Stimulated activated CD4-positive, alpha-beta T cell treated with anti-CD3 and anti-CD28 coated beads, Interleukin-2, amount 100 ng/mL, for 48 hours (primary cell): ENCODE measurements around the gene KLHL40.

Experiments
- DNase-seq, 2 donors: peaks; one replicate each; pipeline ENCODE4 v3.0.0-alpha.2; 2020

KLHL40 gene

DNA sequence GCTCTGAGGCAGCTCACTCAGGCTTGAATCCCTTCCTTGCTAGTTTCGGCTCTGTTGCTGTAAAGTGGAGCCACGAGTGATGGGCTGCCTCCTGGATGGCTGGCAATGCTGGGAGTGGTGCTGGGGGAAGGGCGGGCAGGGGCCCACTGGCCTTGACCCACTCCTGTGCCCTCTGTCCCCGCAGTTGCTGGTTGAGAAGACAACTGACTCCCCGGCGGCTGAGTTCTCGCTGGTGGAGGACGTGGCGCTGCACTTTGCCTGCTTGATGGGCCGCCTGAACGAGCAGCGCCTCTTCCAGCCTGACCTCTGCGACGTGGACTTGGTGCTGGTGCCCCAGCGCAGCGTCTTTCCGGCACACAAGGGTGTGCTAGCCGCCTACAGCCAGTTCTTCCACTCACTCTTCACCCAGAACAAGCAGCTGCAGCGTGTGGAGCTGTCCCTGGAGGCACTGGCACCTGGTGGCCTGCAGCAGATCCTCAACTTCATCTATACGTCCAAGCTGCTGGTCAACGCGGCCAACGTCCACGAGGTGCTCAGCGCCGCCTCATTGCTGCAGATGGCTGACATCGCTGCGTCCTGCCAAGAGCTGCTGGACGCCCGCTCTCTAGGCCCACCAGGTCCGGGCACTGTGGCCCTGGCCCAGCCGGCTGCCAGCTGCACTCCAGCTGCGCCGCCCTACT lies 27.1 kb upstream of the KLHL40 start:
- DNase-seq, result no peak

DNA sequence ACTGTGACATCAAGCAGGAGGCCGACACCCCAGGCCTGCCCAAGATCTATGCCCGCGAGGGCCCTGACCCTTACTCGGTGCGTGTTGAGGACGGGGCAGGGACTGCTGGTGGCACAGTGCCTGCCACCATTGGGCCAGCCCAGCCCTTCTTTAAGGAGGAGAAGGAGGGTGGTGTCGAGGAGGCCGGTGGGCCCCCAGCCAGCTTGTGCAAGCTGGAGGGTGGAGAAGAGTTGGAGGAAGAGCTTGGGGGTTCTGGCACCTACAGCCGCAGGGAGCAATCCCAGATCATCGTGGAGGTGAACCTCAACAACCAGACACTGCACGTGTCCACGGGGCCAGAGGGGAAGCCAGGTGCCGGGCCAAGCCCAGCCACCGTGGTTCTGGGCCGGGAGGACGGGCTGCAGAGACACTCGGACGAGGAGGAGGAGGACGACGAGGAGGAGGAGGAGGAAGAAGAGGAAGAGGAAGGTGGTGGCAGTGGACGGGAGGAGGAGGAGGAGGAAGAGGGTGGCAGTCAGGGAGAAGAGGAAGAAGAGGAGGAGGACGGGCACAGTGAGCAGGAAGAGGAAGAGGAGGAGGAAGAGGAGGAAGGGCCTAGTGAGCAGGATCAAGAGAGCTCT lies 26.5 kb upstream of the KLHL40 start:
- DNase-seq, result no peak

DNA sequence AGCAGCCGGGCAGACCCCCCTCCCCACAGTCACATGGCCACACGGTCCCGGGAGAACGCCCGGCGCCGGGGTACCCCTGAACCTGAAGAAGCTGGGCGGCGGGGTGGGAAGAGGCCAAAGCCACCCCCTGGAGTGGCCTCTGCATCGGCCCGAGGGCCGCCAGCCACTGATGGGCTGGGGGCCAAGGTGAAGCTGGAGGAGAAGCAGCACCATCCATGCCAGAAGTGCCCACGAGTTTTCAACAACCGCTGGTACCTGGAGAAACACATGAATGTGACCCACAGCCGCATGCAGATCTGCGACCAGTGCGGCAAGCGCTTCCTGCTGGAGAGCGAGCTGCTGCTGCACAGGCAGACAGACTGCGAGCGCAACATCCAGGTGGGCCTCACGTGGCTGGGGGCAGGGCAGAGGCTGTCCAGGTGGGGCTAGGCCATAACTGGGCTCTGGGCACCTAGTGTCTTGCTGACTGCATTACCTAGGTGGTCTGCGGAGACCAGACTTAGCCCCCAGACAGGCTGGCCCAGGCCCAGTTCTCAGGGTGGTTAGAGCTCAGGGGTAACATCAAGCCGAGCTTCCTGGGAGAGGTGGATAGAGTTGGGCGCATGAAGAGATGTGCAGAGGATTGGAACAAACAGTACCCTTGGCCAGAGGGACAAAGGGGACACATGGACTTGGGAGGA lies 25.7 kb upstream of the KLHL40 start:
- DNase-seq, result no peak

DNA sequence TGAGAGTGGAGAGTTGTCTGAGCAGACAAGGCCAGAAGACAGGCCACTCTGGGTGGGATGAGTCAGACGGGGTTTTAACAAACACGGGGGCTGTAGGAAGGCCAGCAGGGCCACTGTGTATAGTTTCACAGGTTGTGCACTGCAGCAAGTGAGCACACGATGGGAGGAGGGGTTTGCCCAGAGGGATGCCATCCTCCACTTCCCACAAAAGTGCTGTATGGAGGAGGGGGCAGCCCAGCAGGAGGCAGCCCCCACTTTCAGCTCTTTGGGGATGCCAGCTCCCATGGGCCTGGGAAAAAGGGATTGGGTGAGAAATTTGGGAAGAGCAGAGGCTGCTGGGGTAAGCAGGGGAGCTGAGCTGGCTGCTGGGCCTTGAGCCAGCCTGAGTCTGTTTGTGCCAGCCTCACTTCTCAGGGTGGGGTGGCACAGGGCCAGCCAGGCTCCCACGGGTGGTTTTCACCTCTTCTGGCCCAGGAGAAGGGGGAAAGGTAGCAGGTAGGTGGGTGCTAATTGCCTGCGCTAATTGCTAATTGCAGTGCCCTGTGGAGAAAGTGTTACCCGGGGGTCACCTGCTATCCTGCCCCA lies 25.1 kb upstream of the KLHL40 start:
- DNase-seq, result no peak

DNA sequence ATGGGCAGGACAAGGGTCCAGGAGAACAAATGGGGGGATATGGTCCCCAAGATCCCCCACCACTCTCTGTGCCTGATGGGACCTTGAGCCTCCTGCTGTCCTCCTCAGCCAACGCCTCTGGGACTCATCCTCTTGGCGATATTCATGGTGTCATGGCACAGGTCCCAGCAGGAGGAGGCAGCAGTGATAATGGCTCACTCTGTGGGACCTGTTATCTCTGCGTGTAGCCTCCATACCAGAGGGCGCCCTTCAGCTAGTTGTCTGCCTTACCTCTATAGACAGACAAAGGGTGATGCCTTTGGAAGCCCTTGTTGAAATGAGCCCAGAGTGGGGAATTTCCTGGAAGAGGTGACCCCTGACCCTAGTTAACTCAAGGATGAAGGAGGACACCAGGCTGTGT lies 24.4 kb upstream of the KLHL40 start:
- DNase-seq, result no peak

DNA sequence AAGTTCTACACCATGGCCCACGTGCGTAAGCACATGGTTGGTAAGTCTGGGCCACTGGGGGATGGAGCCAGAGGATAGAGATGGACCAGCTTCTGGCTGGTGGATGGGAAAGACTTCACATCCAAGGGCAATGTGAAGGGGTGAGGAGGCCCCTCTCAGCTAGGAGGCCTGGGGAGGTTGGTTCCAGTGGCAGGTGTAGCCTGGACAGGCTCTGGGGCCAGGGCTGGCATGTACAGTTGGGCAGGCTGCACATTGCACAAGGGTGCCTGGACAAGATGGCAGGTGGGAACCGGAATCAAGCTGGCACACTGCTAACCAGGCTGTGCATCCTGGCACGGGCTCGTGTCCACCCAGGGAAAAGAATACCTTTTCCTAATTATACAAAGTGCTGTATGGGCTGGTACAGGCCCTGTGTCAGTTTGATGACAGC lies 23.7 kb upstream of the KLHL40 start:
- DNase-seq, result no peak

DNA sequence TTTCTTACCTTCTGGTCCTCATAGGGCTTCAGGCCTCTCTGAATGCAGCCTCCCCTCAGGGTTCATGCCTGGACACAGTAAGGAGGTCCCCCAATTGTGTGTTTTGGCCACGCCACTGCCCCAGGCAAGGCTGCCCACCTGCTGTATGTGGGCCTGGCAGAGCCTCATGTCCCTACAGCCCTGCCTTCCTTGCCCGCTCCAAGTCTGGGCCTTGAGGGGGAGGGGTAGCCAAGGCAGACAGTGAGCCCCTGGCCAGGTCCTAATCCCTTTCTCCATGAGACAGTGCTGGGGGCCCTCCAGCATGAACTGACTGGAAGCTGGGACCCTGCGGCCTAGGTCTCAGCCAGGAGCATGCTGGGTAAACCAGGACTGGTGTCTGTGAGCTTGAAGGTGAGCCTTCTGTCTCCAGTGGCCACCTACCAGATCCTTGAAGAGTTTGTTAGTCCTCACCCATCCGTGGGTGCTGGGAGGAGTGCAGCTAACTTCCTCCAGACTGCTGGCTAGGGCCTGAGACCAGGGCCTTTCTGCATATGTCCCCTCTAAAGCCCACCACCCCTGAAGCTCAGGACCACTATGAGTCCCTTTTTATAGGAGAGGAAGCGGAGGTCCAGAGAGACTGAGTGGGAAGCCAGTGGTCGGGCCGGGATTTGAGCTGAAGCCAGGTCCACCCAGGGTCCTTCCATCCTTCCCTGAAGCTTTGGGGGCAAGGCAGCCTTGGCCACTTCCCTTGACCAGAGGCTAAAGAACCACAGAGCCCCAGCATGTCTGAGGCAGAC lies 23.1 kb upstream of the KLHL40 start:
- DNase-seq, result no peak

DNA sequence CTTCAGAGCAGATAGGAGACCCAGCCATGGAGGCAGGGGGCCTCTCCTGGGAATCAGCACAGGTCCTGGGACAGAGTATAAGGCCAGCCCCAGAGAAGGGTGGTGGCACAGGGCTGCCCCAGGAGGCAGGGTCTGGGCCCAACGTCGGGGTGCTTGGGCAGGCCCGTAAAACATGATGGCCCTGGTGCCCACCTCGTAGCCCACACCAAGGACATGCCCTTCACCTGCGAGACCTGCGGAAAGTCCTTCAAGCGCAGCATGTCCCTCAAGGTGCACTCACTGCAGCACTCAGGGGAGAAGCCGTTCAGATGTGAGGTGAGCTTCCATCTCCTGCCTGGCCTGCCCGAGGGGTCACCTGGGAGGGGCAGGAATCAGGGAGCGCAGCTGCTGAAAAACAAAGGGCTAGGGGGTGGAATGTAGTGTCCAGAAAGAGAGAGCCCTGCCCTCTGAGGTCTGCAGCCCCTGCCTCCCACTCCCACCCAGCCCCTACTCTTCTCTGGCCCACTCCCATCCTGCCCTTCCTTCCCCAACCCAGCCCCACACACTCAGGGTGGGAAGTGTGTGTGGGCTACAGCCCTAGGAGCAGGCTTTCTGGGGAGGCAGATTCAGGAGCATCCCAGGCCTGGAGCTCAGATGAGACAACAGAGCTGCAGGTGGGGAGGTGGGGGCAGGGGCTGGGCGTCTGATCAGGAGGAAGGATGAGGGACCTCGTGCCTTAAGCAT lies 22.4 kb upstream of the KLHL40 start:
- DNase-seq, result no peak

DNA sequence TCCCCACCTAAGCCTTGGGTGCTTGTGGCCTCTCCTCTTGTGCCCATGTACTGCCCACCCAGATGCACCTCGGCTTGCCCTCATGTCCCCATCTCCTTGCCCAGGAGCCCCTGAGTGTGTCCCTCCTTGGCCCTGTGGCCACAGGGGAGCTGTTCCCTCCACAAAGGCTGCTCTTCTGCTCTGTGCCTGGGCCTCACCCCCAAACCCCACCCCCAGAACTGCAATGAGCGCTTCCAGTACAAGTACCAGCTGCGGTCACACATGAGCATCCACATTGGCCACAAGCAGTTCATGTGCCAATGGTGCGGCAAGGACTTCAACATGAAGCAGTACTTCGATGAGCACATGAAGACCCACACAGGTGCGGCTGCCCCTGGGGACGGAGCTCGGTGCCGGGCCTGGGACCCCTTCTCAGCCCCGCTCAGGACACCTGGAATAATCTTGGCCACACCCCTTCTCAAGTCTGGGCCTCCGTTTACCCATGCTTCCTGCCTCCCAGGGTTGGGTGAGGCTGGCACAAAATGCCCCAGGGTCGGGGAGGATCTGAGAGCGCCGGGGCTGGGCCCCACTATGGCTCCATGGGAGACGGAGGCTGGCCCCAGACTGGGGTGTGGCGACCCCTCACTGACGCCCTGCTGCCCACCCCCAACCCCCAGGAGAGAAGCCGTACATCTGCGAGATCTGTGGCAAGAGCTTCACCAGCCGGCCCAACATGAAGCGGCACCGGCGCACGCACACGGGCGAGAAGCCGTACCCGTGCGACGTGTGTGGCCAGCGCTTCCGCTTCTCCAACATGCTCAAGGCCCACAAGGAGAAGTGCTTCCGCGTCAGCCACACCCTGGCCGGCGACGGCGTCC lies 21.5 kb upstream of the KLHL40 start:
- no peak for DNase-seq

DNA sequence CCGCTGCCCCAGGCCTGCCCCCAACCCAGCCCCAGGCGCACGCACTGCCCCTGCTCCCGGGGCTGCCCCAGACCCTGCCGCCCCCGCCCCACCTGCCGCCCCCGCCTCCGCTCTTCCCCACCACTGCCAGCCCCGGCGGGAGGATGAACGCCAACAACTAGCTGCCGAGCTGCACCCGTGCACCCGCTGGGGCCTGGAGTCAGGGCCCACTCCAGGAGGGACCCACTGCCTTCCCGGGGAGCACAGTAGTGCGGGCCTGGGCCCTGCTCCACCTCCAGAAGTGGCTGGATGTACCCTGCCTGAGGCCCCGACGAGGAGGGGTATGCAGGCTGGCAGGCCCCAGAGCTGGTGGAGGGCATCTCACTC lies 20.9 kb upstream of the KLHL40 start:
- no peak for DNase-seq

DNA sequence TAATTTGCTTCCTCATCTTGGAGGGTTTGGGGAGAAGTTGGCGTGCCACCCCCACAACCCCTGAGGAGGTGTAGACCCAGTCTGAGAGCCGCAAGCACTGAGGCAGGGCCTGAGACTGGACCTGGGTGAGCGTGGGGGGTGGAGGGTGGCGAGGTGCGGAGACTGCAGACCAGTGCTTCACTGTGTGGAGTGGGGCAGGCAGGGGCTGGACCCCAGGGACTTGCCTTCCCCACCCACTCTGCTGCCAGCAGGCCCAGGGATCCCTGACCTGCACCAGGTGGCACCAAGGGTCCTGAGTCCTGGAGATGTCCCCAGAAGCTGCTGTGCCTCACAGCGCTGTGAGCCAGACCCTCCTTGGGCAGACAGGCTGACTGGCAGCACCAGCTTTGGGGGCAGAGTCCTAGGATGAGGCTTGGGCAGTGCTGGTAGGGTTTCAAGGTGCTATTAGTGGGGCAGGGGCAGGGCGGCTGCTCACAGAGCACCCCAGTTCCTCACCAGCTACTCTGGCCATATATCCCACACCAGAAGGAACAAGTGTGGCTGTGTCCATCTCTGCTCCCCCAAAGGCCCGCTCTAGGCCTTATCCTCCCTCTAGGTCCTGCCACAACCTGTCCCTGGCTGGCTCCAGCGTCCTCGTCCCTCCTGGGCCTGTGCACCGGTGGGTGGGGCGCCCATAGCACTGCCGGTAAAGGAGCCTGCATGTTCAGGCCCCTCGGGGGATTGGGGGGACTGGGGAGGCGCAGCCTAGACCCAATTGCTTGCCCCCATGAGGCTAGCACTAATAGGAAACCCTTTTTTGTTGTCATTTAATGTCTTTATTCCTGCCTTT lies 20.1 kb upstream of the KLHL40 start:
- DNase-seq, result no peak

DNA sequence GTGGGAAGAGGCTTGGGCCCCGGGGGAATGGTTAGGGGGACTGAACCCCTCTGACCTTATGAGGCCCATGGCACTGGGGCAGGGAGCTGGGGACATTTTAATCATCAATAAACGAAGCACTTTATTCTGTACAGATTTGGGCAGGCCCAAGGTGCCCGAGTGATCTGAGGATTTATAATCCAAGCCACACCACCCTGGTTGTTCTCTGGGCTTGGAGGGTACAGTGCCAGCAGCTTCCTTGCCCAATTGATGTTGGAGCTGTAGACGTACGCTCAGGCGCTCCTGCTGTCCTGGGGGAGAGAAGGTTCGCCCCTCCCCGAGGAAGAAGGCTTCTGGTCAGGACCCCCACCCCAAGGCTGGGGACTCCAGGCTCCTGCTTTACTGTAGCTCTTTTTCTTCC lies 19.3 kb upstream of the KLHL40 start:
- no peak for DNase-seq

DNA sequence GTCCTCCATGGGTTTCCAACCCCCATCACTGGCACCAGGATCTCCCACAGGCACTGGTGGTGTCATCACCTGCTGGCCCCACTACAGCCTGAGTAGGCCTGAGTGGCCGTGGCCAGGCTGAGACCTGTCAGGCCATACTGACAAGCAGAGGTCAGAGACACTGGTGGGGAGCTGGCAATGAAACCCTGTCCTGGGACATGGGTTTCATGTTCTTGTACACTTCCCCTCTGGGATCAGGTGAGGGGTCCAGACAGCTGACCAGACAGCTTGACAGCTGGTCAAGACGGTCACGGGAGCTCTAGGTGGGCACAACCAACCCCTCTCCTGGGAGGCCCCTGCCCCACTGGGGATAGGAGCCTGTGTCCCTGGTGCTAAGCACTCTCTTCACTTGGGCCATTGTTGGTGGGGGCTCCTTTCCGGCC lies 18.7 kb upstream of the KLHL40 start:
- no peak for DNase-seq

DNA sequence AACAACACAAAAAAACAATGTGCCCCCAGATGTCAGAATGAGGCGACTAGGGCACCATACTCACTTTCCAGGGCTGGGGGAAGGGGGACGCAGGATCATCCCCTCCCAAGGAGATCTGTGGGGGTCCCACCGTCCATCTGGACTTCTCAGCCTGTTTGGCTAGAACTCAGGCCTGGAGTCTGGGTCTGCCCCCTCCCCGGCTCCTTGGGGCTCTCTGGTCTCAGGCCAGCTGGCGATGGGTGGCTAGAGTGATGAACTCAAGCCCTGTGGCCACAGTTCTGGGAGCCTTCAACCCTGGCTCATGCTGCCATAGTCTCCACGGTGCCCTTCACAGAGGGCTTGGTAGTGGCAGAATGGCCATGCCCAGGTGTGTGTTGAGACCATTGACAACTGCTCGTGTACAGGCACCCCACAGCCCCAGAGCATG lies 18.2 kb upstream of the KLHL40 start:
- no peak for DNase-seq

DNA sequence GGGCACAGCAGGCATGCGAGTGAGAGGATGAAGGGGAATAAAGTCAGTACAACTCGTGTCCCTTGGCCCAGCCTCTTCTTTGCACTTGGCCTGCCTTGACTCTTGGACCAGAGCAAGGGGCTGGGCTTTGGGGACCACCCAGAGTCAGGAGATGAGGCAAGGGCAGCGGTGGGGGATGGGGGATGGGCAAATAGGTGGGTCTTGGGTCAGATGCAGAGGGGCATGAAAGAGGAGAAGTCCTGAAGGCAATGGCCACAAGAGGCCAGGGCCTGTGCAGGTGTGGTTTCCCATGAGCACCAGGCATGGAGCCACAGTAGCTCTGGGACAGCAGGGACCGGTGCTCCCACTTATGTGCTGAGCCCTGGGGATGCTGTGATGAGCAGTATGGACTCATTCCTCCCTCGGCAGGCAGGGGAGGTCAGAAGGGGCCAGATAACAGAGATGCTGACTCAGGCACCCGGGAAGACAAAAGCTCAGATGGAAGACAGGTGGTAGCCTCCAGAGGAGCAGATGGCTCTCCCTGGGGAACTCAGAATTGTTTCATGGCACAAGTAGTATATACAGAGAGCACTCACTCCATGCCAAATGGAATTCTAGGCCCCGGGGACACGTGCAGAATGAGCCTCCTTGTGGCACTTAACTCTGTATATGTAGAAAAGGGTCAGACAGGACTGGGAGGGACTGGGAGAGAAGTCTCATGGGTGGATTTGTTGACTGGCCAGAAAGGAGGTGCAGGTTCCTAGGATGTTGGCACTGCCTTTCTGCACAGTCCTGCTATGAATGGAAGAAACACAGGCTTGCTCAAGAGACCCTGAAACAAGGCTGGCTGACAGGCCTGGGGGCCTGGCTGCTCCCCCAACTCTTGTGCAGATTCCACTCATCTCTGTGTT lies 17.6 kb upstream of the KLHL40 start:
- DNase-seq, result no peak

DNA sequence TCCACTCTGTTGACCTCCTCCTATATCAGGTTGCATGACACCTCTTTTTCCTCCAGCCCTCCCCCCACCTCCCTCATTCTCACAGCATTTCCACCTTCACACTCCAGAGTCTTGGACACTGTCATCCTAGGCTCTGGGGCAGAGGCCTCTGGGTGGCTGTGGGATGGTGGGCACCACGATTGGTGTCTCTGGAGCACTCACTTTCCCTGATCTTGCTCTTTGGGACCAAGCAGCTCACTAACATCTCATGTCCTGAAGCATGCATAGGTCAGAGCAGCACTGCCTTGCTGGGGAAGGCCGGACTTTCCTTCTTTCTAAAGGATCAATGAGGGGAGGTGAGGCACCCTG lies 16.9 kb upstream of the KLHL40 start:
- DNase-seq, result no peak

DNA sequence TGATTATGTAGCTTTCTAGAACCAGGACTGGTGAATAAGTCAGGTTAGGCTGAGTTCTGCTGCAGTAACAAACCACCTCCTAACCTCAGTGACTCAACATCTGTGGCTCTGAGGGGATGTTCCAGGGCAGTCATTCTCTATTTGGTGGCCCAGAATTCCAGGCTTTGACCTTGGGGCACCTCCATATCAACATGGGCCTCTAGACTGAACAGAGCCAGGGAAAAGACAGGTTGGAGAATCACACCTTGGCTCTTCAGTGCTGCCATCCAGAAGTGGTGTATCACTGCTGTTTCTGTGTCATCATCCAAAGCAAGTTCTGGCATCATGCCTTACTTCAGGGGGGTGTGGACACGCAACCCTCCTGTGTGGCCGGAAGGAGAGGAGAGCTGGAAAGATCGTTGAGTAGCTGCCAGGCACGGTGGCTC lies 16.5 kb upstream of the KLHL40 start:
- no peak for DNase-seq

DNA sequence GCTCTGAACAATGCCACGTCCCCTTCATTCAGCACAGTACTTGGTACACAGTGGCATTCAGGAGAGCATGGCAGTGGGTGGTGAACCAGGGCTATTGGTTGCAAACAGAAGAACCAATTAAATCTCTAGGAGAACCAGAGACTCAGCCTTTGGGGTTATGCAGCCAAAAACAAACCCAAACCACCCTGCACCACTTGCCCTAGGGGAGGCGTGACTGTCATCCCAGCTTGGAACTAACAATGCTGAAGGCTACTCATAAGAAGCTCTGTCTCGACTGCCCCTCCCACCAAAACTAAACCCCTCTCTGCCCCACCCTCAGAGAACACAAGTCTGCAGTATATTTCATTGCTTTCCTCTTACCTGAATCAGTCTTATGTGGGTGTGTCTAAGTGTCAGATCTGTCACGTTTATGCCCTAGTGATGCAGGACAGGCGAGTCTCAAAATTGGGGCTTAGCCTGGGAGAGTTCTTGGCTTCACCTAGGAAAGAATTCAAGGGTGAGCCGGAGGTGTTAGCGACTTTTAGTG lies 15.2 kb upstream of the KLHL40 start:
- DNase-seq, result no peak

DNA sequence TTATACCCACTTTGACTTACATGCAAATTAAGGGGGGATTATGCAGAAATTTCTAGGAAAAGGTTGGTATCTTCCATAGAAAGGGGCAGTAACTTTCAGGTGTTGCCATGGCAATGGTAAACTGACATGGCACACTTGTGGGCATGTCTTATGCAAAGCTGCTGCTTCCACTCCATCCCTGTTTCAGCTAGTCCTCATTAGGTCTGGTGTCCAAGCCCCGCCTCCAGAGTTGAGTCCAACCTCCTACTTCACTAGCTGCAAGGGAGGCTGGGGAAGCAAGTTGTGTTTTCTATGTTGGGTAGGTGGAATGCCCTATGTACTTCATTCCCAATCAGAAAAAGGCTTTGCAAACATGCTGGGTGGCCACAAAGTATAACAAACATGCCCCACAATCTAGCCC lies 14.7 kb upstream of the KLHL40 start:
- DNase-seq, result no peak
